ENCODE measurements around the gene PRLH.

Gene PRLH, protein sequence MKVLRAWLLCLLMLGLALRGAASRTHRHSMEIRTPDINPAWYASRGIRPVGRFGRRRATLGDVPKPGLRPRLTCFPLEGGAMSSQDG

DNA sequence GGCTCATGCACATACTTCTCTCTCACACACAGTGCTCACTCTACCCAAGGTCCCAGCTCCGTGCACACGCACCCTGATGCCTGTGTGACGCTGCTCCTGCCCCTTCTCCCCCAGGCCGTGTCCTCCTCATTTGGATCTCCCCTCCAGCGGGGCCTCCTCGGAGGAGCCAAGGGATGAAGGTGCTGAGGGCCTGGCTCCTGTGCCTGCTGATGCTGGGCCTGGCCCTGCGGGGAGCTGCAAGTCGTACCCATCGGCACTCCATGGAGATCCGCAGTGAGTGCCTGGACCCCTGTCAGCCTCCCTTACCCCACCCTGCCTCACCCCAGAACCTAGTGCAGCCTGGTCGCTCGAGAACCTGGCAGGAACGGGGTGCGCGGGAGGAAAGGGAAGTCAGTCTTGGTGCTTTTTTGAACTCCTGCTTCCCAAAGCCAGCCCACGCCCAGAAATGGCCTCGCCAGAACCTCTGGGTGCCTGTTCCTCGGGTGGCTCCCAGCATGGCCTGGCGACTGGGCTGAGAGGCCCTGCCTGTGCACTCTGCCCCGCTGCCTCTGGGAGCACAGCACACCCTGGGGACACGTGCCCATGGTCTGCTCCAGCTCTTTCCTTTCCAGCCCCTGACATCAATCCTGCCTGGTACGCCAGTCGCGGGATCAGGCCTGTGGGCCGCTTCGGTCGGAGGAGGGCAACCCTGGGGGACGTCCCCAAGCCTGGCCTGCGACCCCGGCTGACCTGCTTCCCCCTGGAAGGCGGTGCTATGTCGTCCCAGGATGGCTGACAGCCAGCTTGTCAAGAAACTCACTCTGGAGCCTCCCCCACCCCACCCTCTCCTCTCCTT, at the start of gene PRLH:
PRLH (plus strand) TSS at position 174 of the 835 bp plus-strand sequence; CDS start at position 174, 0 bp downstream.
- DNase-seq (ENCODE audit: low read depth, low spot score): no peak
- H3K27ac ChIP-seq: no peak within 1 kb of the TSS

DNA sequence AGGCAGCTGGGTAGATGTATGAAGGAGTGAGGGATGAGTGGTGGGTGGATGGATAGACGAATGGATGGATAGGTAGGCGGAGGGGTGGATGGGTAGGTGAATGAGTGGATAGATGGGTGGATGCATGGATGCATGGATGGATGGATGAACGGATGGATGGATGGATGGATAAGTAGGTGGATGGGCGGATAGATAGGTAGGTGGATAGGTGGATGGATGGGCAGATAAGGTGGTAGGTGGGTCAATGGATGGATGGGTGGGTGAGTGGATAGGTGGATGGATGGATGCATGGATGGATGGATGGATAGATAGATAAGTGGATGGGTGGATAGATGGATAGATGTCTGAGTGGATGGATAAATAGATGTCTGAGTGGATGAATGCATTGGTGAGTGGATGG, 49.2 kb upstream of the PRLH start:
- no peak for DNase-seq (ENCODE audit: low read depth, low spot score)
- H3K27ac ChIP-seq: no peak overlapping the region

DNA sequence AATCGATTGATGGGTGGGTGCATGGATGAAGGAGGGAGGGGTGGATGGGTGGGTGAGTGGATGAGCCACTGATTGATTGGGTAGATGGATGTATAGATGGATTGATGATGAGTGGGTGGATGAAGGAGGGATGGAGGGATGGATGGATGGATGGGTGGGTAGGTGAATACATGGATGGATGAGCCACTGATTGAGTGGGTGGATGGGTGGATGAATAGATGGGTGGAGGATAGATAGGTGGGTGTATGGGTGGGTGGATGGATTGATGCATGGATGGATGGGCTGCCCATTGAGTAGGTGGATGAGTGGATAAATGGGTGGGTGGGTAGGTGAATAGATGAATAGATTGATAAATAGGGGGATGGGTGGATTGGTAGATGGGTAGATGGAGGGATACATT, 48.4 kb upstream of the PRLH start:
- DNase-seq (ENCODE audit: low read depth, low spot score): no peak
- H3K27ac ChIP-seq: no peak overlapping the region

DNA sequence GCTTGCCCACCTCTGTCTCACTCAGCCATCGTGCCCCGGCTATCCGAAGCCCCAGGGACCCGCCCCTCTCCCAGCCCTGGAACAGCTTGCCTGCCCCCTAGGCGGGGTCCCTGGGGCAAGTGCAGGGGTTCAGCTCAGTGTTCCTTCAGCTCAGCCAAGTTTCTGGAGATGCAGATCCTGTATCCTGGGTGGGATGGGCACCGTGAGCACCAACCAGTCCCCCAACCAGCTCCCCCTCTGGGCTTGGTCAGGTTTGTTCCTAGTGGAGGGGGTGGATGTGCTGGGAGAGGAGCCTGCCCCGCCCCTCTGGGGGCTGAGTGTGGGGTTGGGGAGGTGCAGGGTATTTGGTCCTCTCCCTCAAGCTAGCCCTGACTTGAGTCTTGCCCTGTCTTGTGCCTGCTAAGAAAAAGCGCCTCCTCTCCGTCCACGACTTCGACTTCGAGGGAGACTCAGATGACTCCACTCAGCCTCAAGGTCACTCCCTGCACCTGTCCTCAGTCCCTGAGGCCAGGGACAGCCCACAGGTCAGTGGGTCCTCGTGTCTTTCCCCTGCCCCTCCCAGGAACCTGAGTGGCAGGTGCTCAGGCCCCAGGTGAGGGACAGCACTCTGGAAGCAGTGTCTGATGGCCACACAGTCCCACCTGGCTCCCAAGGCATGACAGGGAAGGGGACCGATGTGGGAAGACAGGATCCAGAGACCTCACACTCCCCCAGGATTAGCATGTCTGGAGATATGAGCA, 46.7 kb upstream of the PRLH start:
- DNase-seq (ENCODE audit: low read depth, low spot score): no peak
- no peak overlapping the region for H3K27ac ChIP-seq

DNA sequence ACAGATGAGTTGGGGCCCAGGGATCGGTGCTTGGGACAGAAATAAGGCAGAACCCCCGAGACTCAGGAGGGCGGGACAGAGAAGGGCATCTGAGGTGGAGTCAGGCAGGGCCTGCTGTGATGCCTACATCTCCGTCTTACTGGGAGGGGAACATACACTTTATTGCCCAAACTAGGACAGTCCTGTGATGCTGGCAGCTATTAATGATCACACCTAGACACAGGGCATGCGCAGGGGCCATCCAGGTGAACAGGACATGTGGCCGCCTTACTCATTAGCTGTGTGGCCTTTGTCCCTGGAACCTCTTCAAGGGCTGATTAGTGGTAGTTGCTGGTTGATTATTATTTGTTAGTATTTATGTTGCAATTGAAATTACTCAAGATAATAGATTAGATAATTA, 46.1 kb upstream of the PRLH start:
- DNase-seq (ENCODE audit: low read depth, low spot score): no peak
- no peak overlapping the region for H3K27ac ChIP-seq

DNA sequence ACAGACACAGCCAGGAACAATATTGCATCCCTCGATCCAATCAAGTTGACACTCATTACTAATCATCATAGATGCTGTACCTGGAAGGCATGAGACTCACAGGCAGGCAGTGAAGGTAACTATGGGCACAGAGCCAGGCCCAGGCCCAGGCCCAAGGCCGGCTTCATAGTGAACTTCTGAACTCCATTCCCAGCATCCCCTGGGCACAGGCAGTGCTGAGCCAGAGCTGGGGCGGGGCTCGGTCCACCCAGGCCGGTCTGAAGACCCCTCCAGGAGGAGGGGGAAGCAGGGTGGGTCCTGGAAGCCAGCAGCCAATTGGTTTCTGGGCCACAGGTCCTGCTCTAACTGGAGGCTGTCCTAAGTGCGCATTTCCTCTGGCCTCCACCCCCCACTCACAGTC, 41.7 kb upstream of the PRLH start:
- H3K27ac ChIP-seq: no peak overlapping the region
- no peak for DNase-seq (ENCODE audit: low read depth, low spot score)

DNA sequence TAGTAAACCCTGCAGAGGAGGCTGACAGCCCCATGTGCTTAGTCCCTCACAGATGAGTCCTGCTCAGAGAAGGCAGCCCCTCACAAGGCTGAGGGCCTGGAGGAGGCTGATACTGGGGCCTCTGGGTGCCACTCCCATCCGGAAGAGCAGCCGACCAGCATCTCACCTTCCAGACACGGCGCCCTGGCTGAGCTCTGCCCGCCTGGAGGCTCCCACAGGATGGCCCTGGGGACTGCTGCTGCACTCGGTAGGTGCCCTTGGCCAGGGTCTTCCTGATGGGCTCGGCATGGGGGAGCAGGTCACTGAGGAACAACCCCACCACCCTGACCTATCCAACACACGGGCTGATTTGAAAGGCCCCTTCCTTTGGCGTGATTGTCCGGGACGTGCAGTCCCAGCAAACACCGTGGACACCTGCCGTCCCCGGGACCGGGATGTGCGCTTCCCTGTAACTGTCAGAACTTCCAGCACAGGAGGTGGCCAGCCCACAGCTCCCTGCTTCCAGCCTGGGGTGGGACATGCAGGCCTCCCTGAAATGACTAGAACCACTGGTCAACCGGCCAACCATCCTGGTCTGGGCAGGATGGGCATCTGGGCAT, 40.7 kb upstream of the PRLH start:
- no peak overlapping the region for H3K27ac ChIP-seq
- no peak for DNase-seq (ENCODE audit: low read depth, low spot score)

DNA sequence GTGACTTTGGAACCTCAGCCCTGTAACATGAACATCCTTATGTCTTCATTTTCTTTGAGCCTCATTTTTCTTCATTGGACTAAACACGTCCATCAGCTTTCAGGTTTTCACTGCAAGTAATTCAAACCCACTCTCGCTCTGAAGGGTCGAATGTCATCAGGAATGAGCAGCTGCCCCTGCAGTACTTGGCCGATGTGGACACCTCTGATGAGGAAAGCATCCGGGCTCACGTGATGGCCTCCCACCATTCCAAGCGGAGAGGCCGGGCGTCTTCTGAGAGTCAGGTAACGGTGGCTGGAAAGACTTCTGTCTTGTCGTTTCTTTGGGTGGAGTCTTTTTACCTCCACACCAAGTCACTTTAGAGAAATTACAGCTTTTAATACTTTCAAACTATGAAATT, 39.1 kb upstream of the PRLH start:
- DNase-seq (ENCODE audit: low read depth, low spot score): no peak
- no peak overlapping the region for H3K27ac ChIP-seq

DNA sequence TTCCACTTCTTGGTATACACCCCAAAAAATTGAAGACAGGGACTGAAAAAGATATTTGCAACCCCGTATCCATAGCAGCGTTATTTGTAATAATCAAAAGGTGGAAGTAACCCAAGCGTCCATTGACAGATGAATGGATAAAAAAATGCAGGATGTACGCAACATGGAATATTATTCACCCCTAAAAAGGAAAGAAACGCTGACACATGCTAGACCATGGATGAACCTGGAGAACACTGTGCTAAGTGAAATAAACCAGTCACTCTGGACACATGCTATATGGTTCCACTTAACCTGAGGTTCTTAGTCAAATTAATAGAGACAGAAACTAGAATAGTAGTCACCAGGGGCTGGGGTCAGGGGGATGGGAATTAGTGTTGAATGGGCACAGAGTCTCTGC, 38.6 kb upstream of the PRLH start:
- no peak overlapping the region for H3K27ac ChIP-seq
- no peak for DNase-seq (ENCODE audit: low read depth, low spot score)

DNA sequence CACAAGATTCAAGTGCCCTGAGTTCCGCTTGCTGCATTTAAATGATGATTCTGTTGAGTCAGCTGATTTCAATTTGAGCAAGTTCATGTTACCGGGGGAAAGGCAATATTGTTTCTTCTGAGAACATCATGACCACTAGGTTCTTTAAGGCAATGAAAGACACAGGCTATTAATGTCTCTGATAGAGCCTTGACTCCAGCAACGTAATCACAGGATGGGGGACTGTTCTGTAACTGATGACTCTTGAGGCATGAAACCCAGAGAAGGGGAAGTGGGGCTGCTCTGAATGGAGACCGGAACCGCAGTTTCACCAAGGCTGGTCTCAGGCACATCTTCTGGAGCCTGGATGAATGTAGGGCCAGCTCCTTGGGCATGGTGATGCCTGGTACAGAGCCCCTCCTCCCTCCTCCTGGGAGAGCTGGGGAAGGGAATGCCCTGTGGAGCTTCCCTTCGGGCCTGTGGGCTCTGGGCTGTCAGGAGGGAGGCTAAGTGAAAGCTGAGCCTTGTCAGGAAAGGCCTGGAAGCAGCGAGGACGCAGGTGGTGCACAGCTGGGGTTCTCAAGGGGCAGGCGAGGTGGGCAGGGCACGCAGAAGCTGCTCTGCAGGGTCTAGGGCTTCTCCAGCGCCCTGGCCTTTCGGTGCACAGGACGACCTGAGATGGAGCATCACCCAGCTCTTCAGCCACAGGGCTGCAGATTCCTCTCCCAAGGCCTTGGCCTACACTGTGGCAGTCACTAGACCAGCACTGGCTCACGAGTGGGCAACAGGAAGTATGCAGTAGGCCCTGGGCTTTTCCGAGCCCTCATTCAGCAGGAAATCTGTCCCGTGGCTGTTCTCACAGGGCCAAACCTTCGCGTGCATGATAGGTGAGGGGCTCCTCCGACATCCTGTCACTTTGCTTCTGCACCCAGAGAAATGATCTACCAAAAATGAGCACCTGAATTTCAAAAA, 36.6 kb upstream of the PRLH start:
- no peak overlapping the region for H3K27ac ChIP-seq
- no peak for DNase-seq (ENCODE audit: low read depth, low spot score)

DNA sequence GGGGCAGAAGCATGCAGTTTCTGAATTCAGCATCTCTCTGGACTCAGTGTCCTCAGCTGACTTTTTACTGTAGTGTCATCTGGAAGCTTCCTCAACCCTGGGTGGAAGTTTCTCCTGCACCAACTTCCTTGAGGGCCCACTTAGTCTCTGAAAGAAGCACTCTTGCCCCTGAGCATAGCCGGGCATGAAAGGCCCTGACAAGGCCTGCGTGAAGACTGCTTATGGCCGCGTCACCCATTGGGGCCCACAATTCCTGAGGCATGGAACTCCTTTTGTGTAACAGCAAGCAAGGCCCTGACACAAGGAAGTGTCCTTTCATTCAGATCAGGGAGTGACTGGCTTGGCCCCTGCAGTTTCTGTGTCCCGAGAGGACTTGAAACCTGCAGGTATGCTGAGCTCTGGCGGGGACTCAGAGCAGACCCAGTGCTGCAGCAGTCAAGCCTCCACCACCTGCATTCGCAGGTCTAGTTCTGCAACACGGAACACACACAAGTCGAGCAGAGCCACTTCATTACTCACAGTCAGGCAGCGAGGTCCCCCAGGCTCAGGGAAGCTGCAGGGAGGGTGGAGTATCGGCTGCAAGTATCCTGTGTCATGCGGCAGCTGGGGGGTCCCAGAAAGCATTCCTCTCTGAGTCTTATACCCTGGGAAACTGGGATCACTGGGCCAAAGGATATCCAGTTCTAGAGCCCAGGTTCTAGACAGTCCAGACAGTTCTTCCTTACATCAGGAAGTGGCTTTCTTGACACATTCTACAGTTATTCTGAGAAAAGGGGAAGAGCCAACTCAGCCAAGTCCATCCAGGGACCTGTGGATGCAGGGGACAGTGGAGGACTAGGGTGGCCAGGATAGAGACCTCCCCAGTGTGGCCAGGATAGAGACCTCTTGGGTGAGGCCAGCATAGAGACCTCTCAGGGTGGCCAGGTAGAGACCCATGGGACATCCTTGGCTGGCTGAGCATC, 35.6 kb upstream of the PRLH start:
- no peak overlapping the region for H3K27ac ChIP-seq
- no peak for DNase-seq (ENCODE audit: low read depth, low spot score)

DNA sequence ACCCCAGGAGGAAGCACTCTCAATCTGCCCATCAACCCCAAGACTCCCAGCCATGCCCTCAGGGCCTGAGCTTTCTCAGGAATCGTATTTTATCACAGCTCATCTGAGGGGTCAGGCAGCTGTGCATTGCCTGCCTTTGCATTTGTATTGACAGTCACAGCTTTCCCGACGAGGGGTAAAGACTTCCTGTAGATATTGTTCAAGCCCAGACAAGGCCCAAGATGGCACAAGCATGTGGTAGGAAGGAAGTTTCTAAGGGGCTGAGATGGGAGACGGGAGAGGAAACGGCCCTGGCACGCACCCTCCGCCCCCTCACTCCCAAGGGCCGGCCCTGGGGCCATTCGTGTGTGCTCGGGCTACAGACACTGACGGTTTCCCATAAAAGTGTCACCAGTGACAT, 34.2 kb upstream of the PRLH start:
- no peak for DNase-seq (ENCODE audit: low read depth, low spot score)
- H3K27ac ChIP-seq: peak overlapping the region; percentile 48

DNA sequence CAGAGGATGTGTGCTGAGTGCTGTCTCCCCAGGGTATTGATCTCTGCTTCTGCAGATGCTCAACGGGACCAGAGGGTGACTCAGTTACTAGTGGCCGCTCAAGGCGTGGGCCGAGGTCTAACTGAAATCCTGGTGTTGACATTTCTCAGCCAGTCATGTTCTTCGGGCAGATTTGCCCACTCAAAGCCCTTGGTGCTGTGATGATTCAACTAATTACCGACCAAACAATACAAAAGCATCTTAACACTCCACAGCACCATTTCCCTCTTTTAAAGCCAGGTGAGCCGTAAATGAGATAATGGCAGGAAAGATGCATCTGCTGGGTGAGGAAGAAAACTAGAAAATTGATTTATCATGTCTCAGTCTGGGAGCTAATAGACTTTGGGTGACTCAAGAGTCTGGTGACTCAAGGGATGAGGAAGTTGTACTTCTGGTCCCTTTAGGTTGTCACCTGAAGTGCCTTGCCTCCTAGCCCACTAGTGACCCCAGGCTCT, 32.7 kb upstream of the PRLH start:
- no peak for DNase-seq (ENCODE audit: low read depth, low spot score)
- H3K27ac ChIP-seq: no peak overlapping the region

DNA sequence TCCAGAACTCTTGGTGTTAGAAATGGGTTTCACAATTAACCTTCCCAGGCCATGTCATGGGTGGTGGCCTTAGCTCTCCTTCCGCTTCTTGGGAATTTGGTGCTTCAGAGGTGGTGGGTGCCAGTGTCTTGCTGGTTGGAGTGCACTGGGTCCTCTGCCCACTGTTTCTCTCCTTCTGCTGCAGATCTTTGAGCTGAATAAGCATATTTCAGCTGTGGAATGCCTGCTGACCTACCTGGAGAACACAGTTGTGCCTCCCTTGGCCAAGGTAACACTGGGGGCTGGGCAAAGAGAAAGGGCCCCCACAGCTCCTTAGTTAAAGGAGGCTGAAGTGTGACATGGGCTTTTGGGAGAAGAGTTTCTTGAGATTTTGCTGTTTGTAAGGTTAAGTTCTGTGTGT, 32.0 kb upstream of the PRLH start:
- no peak overlapping the region for H3K27ac ChIP-seq
- no peak for DNase-seq (ENCODE audit: low read depth, low spot score)

DNA sequence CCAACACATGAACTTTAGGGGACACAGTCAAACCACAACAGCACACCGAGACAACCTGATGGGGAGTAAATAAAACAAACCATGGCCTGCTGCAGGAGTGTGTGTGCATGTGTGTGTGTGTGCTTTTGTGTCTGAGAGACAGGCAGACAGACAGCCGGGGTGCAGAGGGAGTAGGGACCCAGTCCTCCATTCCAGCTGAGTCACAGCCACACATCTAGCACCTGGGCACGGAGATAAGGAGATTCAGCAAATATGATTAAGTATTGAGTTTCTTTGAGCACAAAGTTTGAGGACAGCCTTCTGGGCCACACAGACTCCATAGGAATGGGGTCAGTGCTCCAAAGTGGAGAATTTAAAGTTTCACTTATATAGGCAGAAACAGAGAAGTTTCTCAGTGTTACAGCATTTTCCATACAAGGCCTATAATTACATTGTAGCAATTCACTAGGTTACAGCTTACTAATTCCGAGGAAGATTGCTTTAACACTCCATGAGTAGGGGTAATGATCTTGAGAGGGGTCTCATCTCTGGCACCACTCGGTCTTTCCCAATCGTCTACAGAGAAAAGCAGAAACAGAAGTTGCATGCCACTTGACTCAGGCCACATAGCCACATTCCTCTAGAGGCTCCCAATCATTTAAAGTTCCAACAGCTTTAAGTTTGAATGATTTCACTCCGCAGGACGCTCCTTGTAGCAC, 30.8 kb upstream of the PRLH start:
- H3K27ac ChIP-seq: no peak overlapping the region
- no peak for DNase-seq (ENCODE audit: low read depth, low spot score)

DNA sequence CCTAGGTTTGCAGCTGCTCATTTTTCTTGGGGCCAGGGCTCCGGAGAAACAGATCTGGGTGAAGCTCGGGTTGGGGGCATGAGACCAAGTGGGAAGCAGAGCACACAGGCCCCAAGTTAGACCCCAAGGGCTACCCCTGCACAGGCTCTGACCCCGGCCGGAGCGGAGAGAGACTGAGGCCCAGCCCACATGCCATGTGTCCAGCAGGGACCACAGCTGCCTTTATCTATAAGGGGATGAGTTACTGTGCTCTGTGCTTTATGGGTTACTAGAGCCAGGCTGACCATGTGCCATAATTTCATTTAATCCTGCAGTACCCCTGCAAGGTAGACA, 30.3 kb upstream of the PRLH start:
- H3K27ac ChIP-seq: no peak overlapping the region
- no peak for DNase-seq (ENCODE audit: low read depth, low spot score)

DNA sequence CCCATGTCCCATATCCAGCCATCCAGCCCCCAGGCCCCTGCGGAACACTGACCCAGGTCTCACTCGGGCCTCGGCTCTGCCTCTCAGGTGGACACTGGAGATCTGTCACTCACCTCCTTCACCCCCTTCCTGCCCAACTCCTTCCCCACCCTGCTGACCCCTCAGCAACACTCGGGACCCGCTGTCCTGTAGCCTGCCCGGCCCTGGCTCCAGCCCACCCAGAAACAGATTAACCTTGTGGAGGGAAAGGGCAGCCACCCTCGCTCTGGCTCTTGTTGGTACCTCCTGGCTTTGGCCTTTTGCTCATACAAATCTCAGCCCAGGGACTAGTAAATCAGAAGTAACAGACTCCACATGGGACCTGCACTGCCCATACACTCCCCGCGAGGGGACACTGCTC, 29.8 kb upstream of the PRLH start:
- DNase-seq (ENCODE audit: low read depth, low spot score): no peak
- H3K27ac ChIP-seq: no peak overlapping the region

DNA sequence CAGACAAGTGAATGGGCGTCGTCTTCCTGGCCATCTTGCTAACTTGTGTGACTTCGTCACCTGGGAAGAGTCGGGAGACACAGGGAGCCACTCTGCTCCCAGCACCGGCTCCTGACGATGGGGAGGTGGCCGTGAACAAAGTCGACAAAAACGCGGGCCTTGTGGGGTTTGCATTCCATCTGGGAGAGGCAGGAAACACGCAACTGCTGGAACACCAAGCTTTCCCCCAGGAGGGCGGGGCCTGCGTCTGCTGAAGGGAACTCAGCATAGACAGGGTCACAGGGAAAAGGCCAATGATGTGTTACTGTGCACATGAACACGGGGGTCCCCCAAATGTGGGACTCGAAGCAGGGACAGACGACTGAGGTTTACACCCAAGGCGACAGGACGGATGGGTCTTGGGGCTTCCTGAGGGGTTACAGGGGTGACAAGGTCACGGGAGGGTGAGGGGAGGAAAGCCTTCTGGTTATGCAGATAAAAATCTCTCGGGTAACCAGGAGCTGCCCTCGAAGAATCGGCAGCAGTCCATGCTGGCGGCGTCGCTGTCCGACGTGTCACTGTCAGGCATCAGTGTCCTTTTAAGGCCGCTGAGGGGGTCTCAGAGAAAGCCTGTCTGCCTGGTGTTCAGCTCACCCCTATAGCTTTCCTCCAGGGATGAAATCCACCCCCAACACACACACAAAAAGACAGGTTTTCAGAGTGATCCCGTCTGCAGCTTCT, 28.2 kb upstream of the PRLH start:
- no peak for DNase-seq (ENCODE audit: low read depth, low spot score)
- no peak overlapping the region for H3K27ac ChIP-seq
